Measurements from ENCODE around the gene SMG6.

Gene SMG6

GRCh38 chr17:2082003-2082781, 221.4 kb downstream of the SMG6 start:
- no peak for TF ChIP-seq FOXM1 (IDR thresholded peaks at IDR 0.05; ENCODE audit: borderline replicate concordance, low read depth)
- TF ChIP-seq EP300 (IDR thresholded peaks at IDR 0.05; ENCODE audit: borderline replicate concordance) = no peak
- TF ChIP-seq CREB1 (IDR thresholded peaks at IDR 0.05; ENCODE audit: low read depth) = no peak
- no peak for TF ChIP-seq CEBPB (IDR thresholded peaks at IDR 0.05)
- no peak for TF ChIP-seq REST (IDR thresholded peaks at IDR 0.05; ENCODE audit: low read depth)
- TF ChIP-seq TEAD4 (IDR thresholded peaks at IDR 0.05) = no peak

- no peak for TF ChIP-seq YY1 (IDR thresholded peaks at IDR 0.05; ENCODE audit: low read depth)
- TF ChIP-seq MAX (IDR thresholded peaks at IDR 0.05) = no peak
- no peak for TF ChIP-seq USF1 (IDR thresholded peaks at IDR 0.05)
- TF ChIP-seq FOXM1 (IDR thresholded peaks at IDR 0.05; ENCODE audit: borderline replicate concordance, low read depth) = no peak
- no peak for TF ChIP-seq RAD21 (IDR thresholded peaks at IDR 0.05; ENCODE audit: low read depth)
- TF ChIP-seq CEBPB (IDR thresholded peaks at IDR 0.05) = no peak
- no peak for TF ChIP-seq REST (IDR thresholded peaks at IDR 0.05; ENCODE audit: low read depth)
- TF ChIP-seq NFIC (IDR thresholded peaks at IDR 0.05) = no peak
- TF ChIP-seq TEAD4 (IDR thresholded peaks at IDR 0.05) = no peak
- TF ChIP-seq TAF1 (IDR thresholded peaks at IDR 0.05; ENCODE audit: low read depth) = no peak
- TF ChIP-seq TCF12 (IDR thresholded peaks at IDR 0.05; ENCODE audit: low read depth) = no peak
- no peak for TF ChIP-seq CREB1 (IDR thresholded peaks at IDR 0.05; ENCODE audit: low read depth)
- TF ChIP-seq EP300 (IDR thresholded peaks at IDR 0.05; ENCODE audit: borderline replicate concordance) = no peak
These were observed 222.0 kb downstream of the SMG6 start for GRCh38 chr17:2081564-2081963.

DNA sequence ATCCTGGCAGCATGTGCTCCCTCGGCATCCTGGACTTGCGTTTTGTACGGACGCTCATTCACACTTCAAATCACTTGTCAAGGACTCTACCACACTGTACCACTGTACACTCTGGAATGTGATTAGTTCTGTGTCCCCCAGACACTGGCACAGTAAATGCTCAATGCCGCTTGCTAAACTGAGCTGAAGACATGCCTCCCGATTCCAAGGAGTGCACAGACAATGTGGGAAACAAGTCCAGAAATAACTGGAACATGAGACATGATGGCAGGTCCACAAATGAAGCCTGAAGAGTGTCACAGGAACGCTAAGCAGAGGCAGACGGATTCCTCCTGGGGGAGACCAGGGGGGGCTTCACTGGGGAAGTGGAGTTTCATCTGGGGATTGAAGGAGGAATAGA, 226.5 kb downstream of the SMG6 start:
- no peak for TF ChIP-seq TAF1 (IDR thresholded peaks at IDR 0.05; ENCODE audit: low read depth)
- TF ChIP-seq NFIC (IDR thresholded peaks at IDR 0.05) = no peak
- TF ChIP-seq TEAD4 (IDR thresholded peaks at IDR 0.05) = no peak
- TF ChIP-seq CREB1 (IDR thresholded peaks at IDR 0.05; ENCODE audit: low read depth) = no peak
- no peak for TF ChIP-seq MAX (IDR thresholded peaks at IDR 0.05)
- no peak for TF ChIP-seq TCF12 (IDR thresholded peaks at IDR 0.05; ENCODE audit: low read depth)
- TF ChIP-seq EGR1 (IDR thresholded peaks at IDR 0.05) = no peak
- no peak for TF ChIP-seq USF1 (IDR thresholded peaks at IDR 0.05)
- no peak for TF ChIP-seq EP300 (IDR thresholded peaks at IDR 0.05; ENCODE audit: borderline replicate concordance)
- TF ChIP-seq YY1 (IDR thresholded peaks at IDR 0.05; ENCODE audit: low read depth) = no peak

DNA sequence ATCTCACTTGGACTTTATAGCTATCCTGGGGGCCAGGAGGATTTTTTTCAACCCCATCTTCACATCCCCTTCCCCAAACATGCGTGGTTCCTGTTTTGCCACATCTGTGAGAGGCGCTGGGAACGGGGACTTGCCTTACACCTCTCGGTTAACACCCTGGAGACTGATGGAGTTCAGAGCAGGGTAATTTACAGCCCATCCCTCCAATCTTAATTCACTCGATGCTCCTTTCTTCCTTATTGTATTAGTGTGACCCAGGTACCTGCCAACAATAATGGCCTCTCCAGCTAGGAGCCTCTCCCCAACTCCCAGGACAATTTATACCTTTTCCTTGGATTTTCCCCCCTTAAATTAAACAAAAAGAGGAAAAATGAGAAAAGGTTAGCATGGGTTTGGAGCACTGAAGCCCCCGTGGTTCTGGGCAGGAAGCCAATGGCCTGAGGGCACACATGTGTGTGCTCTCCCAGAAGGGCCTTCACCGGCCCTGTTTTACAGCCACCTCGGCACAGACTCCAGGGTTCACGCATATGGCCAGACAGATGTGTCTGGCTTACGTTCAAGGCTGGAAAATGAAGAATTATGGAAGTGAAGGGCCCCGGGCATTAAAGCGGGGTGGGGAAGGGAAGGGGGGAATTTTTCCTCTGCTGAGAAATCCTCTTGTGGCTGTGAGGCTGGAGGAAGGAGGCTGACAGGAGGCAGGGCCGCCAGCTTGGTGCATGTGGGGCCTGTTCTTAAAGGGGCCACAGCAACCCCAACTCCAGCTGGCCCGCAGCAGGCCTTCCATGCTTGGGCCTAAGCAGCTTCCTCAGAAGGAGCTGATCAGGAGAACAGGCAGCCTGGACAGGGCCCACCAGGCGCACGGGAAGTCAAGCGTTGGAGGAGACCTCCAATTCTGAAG, 227.2 kb downstream of the SMG6 start:
- TF ChIP-seq USF1 (IDR thresholded peaks at IDR 0.05) = no peak
- TF ChIP-seq TEAD4 (IDR thresholded peaks at IDR 0.05) = no peak
- TF ChIP-seq CEBPB (IDR thresholded peaks at IDR 0.05) = no peak
- TF ChIP-seq REST (IDR thresholded peaks at IDR 0.05; ENCODE audit: low read depth) = no peak
- TF ChIP-seq YY1 (IDR thresholded peaks at IDR 0.05; ENCODE audit: low read depth) = no peak
- no peak for TF ChIP-seq NFIC (IDR thresholded peaks at IDR 0.05)
- TF ChIP-seq FOXM1 (IDR thresholded peaks at IDR 0.05; ENCODE audit: borderline replicate concordance, low read depth) = no peak
- TF ChIP-seq RAD21 (IDR thresholded peaks at IDR 0.05; ENCODE audit: low read depth) = no peak
- TF ChIP-seq CREB1 (IDR thresholded peaks at IDR 0.05; ENCODE audit: low read depth) = no peak
- no peak for TF ChIP-seq MAX (IDR thresholded peaks at IDR 0.05)

Data from Ishikawa (cell line).